Fibroblast of mammary gland (primary cell): ENCODE measurements around the gene TSGA10.

Experiments used
- DNase-seq: peaks from one replicate; pipeline ENCODE4 v3.0.0-alpha.2; 2010; ENCODE audit warnings: low read depth
- H3K4me3 ChIP-seq: 2 replicates; pipeline ENCODE4 v1.5.1; 2011; ENCODE audit warnings: low read depth, mild to moderate bottlenecking, low read length, moderate library complexity; ENCODE audit not compliant: control insufficient read depth
- CTCF ChIP-seq: conservative IDR thresholded peaks from 2 replicates; pipeline ENCODE4 v1.5.1; 2011; ENCODE audit warnings: low read depth, low read length, inconsistent platforms; ENCODE audit not compliant: control insufficient read depth, insufficient read depth

Gene TSGA10

DNA sequence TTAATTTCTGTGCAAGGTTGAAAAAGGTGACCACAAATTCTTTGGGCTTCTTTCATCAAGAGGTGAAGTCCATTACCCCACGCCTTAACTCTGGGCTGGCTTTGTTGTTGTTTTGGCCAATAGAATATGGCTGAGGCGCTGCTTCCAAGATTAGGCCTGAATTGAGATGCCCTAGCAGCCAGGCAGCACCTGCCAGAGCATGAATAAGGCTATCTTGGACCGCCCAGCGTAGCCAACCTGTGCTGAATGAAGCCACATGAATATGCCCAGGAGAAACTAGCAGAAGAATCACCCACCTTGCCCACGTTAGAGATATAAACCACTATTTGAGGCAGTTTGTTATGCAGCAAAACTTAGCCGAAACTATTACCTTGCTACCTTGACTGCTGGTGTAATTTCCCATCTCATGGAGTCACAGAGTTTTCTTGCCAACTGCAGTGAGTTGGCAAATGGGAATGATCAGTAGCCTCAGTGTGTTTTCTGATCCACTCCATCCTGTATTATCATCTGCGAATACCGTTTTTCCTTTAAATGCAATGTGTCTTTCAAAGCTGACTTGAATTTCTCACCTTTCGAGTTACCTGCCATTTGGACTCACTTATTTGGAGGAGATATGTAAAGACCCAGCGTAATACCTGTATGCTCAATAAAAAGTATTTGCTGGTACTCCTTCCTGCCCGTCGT, 679 bp downstream of the TSGA10 start:
- DNase-seq = peak; percentile 24
- no peak for TF ChIP-seq CTCF
- peak overlapping the region; percentile 91 for H3K4me3 ChIP-seq

- H3K4me3 ChIP-seq = no peak overlapping the region
- no peak for TF ChIP-seq CTCF
These were observed 2.4 kb downstream of the TSGA10 start for GRCh38 chr2:99152199-99152895.

DNA sequence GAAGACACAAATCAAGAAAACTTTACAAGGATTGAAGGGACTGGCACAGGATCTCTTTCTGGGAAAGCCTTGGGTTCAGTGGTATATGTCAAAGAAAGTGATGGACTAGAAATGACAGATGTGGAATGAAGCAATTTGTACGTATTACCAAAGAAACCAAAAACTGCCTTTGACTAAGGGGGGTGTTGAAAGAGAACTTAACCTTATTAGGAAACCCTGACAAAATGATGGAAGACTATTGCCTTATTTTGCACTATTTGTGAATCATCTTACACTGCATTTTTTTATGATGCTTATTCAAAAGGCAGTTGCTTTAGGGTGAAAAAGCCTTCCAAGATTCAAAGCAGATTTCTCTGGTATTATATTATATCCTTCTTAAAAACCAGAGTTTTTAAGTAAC, 4.0 kb downstream of the TSGA10 start:
- no peak overlapping the region for H3K4me3 ChIP-seq
- peak; percentile 67 for DNase-seq
- no peak for TF ChIP-seq CTCF

More at GRCh38 chr2:99152199-99152895, 2.4 kb downstream of the TSGA10 start:
- DNase-seq = no peak

DNA sequence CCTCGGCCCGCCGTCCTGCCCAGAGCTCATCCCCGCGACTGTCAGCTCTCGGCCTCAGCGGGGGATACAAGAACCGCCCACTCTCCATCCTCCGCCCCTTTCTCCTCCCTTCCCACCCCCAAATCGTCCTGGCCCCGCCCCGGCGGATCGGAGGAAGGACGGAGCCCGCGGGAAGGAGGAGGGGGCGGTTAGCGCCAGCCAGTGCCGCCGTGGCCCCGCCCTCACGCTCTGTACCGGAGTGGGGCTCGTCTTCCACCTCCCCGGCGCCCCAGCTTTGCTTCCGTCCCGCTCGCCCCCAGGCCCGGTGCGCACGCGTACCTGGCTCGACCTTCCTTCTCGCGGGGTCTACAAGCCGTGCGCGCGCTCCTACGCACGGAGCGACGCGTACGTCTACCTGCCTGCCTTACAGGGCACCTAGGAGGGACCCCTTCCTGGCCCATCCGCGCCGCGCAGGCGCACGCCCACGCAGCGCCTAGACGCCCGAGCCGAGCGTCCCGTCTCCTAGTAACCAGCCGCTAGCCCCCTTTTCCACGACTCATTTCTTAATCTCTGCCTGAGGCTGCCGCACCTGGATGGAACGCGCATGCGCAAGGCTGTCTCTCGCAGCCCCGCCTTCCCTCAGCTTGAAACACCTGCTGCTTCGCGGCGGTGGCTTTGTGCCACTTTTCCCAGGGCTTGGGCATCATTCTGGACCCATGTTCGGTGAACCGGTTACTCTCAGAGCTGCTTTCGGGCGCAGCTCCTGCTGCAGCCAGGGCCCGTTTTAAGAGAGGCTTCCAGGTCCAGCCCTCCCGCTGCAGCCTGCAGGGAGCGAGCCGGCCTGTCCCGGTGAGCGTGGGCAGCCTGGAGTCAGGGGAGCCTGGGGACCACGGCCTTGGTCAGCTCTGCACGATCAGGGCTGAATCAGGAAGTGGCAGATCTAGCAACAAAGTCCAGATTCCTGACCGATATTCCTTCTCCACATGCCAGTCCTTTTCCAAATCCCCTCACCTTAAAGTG, 13.3 kb downstream of the TSGA10 start, which contains the start of gene C2orf15:
Gene C2orf15 (plus strand): TSS at position 598 of the 999 bp plus-strand sequence. CDS start 8,852 bp downstream, outside the sequence.
- peak; percentile 72 for DNase-seq
- H3K4me3 ChIP-seq = peak within 1 kb of the TSS; percentile 78
- no peak for TF ChIP-seq CTCF

DNA sequence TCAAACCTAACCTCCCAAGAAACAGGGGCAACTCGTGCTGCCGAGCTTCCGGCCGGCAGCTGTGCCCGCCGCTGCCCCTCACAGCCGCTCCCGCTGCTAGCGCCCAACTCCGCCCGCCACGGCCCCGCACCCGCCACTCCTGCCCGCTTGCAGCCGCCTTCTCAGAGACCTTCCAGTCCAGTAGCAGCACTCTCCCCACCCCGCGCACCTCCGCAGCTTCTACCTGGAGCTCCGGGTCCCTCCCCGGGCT, 14.0 kb downstream of the TSGA10 start:
- H3K4me3 ChIP-seq = peak overlapping the region; percentile 78
- DNase-seq = no peak
- no peak for TF ChIP-seq CTCF

DNA sequence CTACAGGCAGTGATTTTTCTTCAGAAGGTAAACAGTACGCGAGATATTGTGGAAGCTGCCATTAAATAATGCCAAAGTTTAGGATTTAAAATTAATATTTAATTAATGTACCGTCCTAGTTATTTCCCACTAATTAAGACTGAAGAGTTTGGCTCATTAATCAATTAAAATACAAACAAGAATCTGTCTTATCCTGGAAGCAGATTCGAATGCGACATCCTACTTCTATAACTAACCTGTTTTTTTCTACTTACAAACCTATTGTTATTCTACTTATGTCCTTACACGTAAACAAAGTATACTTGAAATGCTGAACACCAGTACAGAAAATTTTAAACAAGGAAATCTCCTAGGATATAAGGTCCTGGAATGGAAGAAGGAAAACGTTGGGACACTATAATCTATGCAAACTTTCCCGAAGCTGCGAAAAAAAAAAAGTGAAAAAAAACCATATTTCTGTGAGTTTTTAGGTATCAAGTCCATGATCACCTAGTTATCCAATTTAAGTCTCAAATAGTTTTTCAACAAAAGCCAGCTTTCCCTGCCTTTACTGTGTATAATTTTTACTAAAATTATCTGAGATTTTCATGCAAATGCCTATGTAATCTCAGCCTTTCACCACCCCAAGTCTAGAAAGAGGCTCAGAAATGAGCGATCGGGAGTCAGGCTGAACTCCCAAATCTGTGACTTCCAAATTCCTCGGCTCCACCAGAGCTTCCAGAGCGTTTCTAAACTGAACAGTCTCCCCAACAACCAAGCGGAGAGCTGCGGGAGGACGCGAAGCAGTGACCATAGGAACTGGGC, 14.5 kb downstream of the TSGA10 start:
- TF ChIP-seq CTCF = no peak
- DNase-seq = peak; percentile 17
- H3K4me3 ChIP-seq = peak overlapping the region; percentile 78
